IPS-NIHi7 (cell line): ENCODE results near the gene NAA15.
"Not testable (repeated sequence)": the region's sequence is repeated elsewhere in the genome, so short reads cannot be mapped to it uniquely, and the experiment has no call there.

ENCODE experiments used
- DNase-seq: peaks from one replicate; pipeline ENCODE4 v3.0.0; 2012; ENCODE audit warnings: mixed read lengths; ENCODE audit errors: extremely low spot score

NAA15 gene

GRCh38 chr4:139297001-139297410 lies 4.3 kb upstream of the NAA15 start:
- DNase-seq: no peak

- DNase-seq: no peak
Measured at GRCh38 chr4:139299536-139299935, 1.8 kb upstream of the NAA15 start.

- peak; percentile 16 for DNase-seq
Measured at GRCh38 chr4:139300431-139301112, 733 bp upstream of the NAA15 start.

- DNase-seq: peak; percentile 41
Measured at GRCh38 chr4:139301821-139302611, 711 bp downstream of the NAA15 start, which contains the start of gene NDUFC1. Gene NDUFC1 (minus strand): TSS chr4:139302477. CDS start chr4:139295798, 6,679 bp downstream.

GRCh38 chr4:139304920-139305319 lies 3.6 kb downstream of the NAA15 start:
- DNase-seq: no peak

- no peak for DNase-seq
Measured at GRCh38 chr4:139311909-139312308, 10.6 kb downstream of the NAA15 start.

- no peak for DNase-seq
Measured at GRCh38 chr4:139312552-139313332, 11.4 kb downstream of the NAA15 start.

- not testable (repeated sequence) for DNase-seq
Measured at GRCh38 chr4:139313414-139313813, 12.1 kb downstream of the NAA15 start.

- no peak for DNase-seq
Measured at GRCh38 chr4:139314047-139314800, 12.9 kb downstream of the NAA15 start.

GRCh38 chr4:139315221-139315675 lies 13.9 kb downstream of the NAA15 start:
- DNase-seq: no peak

GRCh38 chr4:139316733-139317132 lies 15.4 kb downstream of the NAA15 start:
- no peak for DNase-seq

- no peak for DNase-seq
Measured at GRCh38 chr4:139317635-139318034, 16.3 kb downstream of the NAA15 start.

GRCh38 chr4:139319571-139319970 lies 18.3 kb downstream of the NAA15 start:
- no peak for DNase-seq

- DNase-seq: not testable (repeated sequence)
Measured at GRCh38 chr4:139322070-139322469, 20.8 kb downstream of the NAA15 start.

- DNase-seq: not testable (repeated sequence)
Measured at GRCh38 chr4:139322541-139322940, 21.2 kb downstream of the NAA15 start.

GRCh38 chr4:139324620-139325019 lies 23.3 kb downstream of the NAA15 start:
- no peak for DNase-seq

- peak; percentile 11 for DNase-seq
Measured at GRCh38 chr4:139329665-139330200, 28.4 kb downstream of the NAA15 start.

- DNase-seq: no peak
Measured at GRCh38 chr4:139330283-139330682, 29.0 kb downstream of the NAA15 start.

- no peak for DNase-seq
Measured at GRCh38 chr4:139331185-139331584, 29.9 kb downstream of the NAA15 start.

GRCh38 chr4:139333046-139333445 lies 31.7 kb downstream of the NAA15 start:
- no peak for DNase-seq

- no peak for DNase-seq
Measured at GRCh38 chr4:139337612-139338011, 36.3 kb downstream of the NAA15 start.
